ENCODE data around the gene CYBB.

GRCh38 chrX:37759878-37760418 is 19.9 kb upstream of the CYBB start:
- no peak for TF ChIP-seq FOXK2 (IDR thresholded peaks at IDR 0.05)
- TF ChIP-seq SP1 (IDR thresholded peaks at IDR 0.05), result no peak
- no peak for TF ChIP-seq FOXM1 (IDR thresholded peaks at IDR 0.05; ENCODE audit: borderline replicate concordance)
- TF ChIP-seq NFRKB (IDR thresholded peaks at IDR 0.05), result no peak
- TF ChIP-seq TARDBP (IDR thresholded peaks at IDR 0.05), result no peak
- TF ChIP-seq SUZ12 (IDR thresholded peaks at IDR 0.05), result no peak
- no peak for TF ChIP-seq BHLHE40 (IDR thresholded peaks at IDR 0.05; ENCODE audit: borderline replicate concordance)
- TF ChIP-seq PKNOX1 (IDR thresholded peaks at IDR 0.05), result no peak
- TF ChIP-seq ELF4 (IDR thresholded peaks at IDR 0.05), result no peak
- no peak for TF ChIP-seq L3MBTL2 (conservative IDR thresholded peaks at IDR 0.05)
